HepG2 (cell line): Measurements from ENCODE around the gene SLC22A14. TPM values are rescaled to one million over a fixed set of nuclear protein-coding genes. Genes with fewer than 3 reads are reported as not detected.

Source experiments
- ATAC-seq: fragments of 200-7000 bp; cut with Tn5 transposase; 3 replicates; pipeline ENCODE4 v1.9.1; 2020; ENCODE audit warnings: mild to moderate bottlenecking, moderate library complexity
- BruUV-seq: library from RNA; stranded (reverse); fragments of 400-500 nt; replicated peaks from 2 replicates; lab custom pipeline; 2021; lab: Mats Ljungman, UMichigan
- CTCF ChIA-PET: fragments of 300-600 bp; formaldehyde crosslinking; extraction: SDS; loops from one replicate; lab custom pipeline; 2021; ENCODE audit warnings: low total read pairs, inconsistent platforms, low intra/inter-chr PET ratio; lab: Yijun Ruan, JAX
- POLR2A ChIA-PET: fragments of 350-600 bp; sonication (Branson Sonifier 250); formaldehyde crosslinking; loops from one replicate; lab custom pipeline; 2020; ENCODE audit warnings: antibody characterized with exemption, inconsistent platforms; lab: Yijun Ruan, JAX
- DNase-seq: peaks from one replicate; pipeline ENCODE4 v3.0.0-alpha.2; 2015; ENCODE audit warnings: low spot score
- FAIRE-seq: peaks from 3 replicates; lab custom pipeline; 2011; peaks lifted over from hg19 to GRCh38; lab: Jason Lieb, UNC
- H2AFZ ChIP-seq: one replicate; pipeline ENCODE4 v1.6.1; 2011; ENCODE audit warnings: low read length, inconsistent platforms
- H3K27ac ChIP-seq: fragments of 300-600 bp; 3 replicates; pipeline ENCODE4 v1.8.0; 2011; ENCODE audit warnings: mixed run types, mild to moderate bottlenecking, mixed read lengths, low read length, inconsistent platforms; ENCODE audit not compliant: insufficient read depth; ENCODE audit errors: extremely low read length
- H3K27me3 ChIP-seq, 2 experiments: fragments of 200-600 bp in 1 of 2; 2 replicates in 1 of 2; 3 replicates in 1 of 2; pipeline versions ENCODE4 v1.6.0 to v1.8.0; 2011; ENCODE audit warnings: low read length in 2 of 2, mild to moderate bottlenecking in 2 of 2, moderate library complexity in 2 of 2, inconsistent platforms in 1 of 2; ENCODE audit not compliant: insufficient read depth in 2 of 2, control insufficient read depth in 1 of 2
- H3K36me3 ChIP-seq, 2 experiments: fragments of 200-600 bp in 1 of 2; replicated peaks in 1 of 2; 2 replicates in 1 of 2; 3 replicates in 1 of 2; pipeline versions ENCODE4 v1.5.1 to v1.8.0; 2011; ENCODE audit warnings: low read length in 2 of 2, inconsistent platforms in 1 of 2; ENCODE audit not compliant: insufficient read depth in 2 of 2, control insufficient read depth in 1 of 2
- H3K4me1 ChIP-seq: 2 replicates; pipeline ENCODE4 v1.5.1; 2012; ENCODE audit warnings: low read length, inconsistent platforms; ENCODE audit not compliant: insufficient read depth
- H3K4me2 ChIP-seq: 2 replicates; pipeline ENCODE4 v1.6.0; 2011; ENCODE audit warnings: low read depth, low read length, inconsistent platforms
- H3K4me3 ChIP-seq, 3 experiments: fragments of 200-600 bp in 1 of 3; sonication (generic), shearing (Covaris generic) in 1 of 3; replicated peaks in 1 of 3; 2 replicates each; pipeline ENCODE4 v1.5.1; 2011 to 2016; ENCODE audit warnings: low read length in 3 of 3, inconsistent platforms in 2 of 3, low read depth in 2 of 3, mild to moderate bottlenecking in 2 of 3, control low read depth in 1 of 3, mixed read lengths in 1 of 3; ENCODE audit not compliant: insufficient read depth in 1 of 3
- H3K79me2 ChIP-seq: one replicate; pipeline ENCODE4 v1.6.1; 2011; ENCODE audit warnings: low read length, inconsistent platforms; ENCODE audit not compliant: insufficient read depth
- H3K9ac ChIP-seq: 2 replicates; pipeline ENCODE4 v1.6.0; 2011; ENCODE audit warnings: mild to moderate bottlenecking, low read depth, low read length, inconsistent platforms; ENCODE audit not compliant: insufficient read depth
- H3K9me3 ChIP-seq: 2 replicates; pipeline ENCODE4 v1.5.1; 2012; ENCODE audit warnings: mild to moderate bottlenecking, low read length
- H4K20me1 ChIP-seq: 2 replicates; pipeline ENCODE4 v1.6.0; 2011; ENCODE audit warnings: inconsistent platforms, mild to moderate bottlenecking, low read length, moderate library complexity; ENCODE audit not compliant: insufficient read depth
- AKAP8 ChIP-seq: sonication (generic); formaldehyde crosslinking; IDR thresholded peaks from 2 replicates; pipeline ENCODE4 v1.5.1; 2020; ENCODE audit warnings: mild to moderate bottlenecking, missing genetic modification reagents
- HES4 ChIP-seq: sonication (generic); formaldehyde crosslinking; IDR thresholded peaks from 2 replicates; pipeline ENCODE4 v1.9.0; 2021; ENCODE audit warnings: mild to moderate bottlenecking, missing genetic modification reagents, borderline replicate concordance
- NFE2 ChIP-seq: sonication (generic); formaldehyde crosslinking; IDR thresholded peaks from 2 replicates; pipeline ENCODE4 v1.4.0; 2020; ENCODE audit warnings: missing genetic modification reagents
- NPAS2 ChIP-seq: sonication (generic); formaldehyde crosslinking; IDR thresholded peaks from 2 replicates; pipeline ENCODE4 v1.8.0; 2022; ENCODE audit warnings: mild to moderate bottlenecking, missing genetic modification reagents, borderline replicate concordance
- RBM39 ChIP-seq: fragments of 200-400 bp; formaldehyde crosslinking; IDR thresholded peaks from one replicate; pipeline ENCODE4 v1.6.1; 2018; ENCODE audit warnings: antibody characterized with exemption, mild to moderate bottlenecking, low read depth, low read length; ENCODE audit not compliant: poor library complexity, severe bottlenecking
- SYNCRIP ChIP-seq: fragments of 200-400 bp; formaldehyde crosslinking; IDR thresholded peaks from 2 replicates; pipeline ENCODE4 v1.6.1; 2018; ENCODE audit warnings: mild to moderate bottlenecking, low read depth, low read length; ENCODE audit not compliant: insufficient read depth
- TAF15 ChIP-seq: fragments of 200-400 bp; formaldehyde crosslinking; IDR thresholded peaks from one replicate; pipeline ENCODE4 v1.6.1; 2018; ENCODE audit warnings: mild to moderate bottlenecking, low read depth, low read length; ENCODE audit not compliant: poor library complexity, severe bottlenecking
- TERF1 ChIP-seq: sonication (generic); formaldehyde crosslinking; IDR thresholded peaks from 2 replicates; pipeline ENCODE4 v1.8.0; 2022; ENCODE audit warnings: mild to moderate bottlenecking, missing genetic modification reagents, moderate library complexity
- ZBTB34 ChIP-seq: sonication (generic); formaldehyde crosslinking; IDR thresholded peaks from 2 replicates; pipeline ENCODE4 v1.8.0; 2022; ENCODE audit warnings: mild to moderate bottlenecking, missing genetic modification reagents
- ZNF121 ChIP-seq: sonication (generic); formaldehyde crosslinking; IDR thresholded peaks from 2 replicates; pipeline ENCODE4 v1.5.0; 2020; ENCODE audit warnings: mild to moderate bottlenecking, missing genetic modification reagents
- ZNF256 ChIP-seq: sonication (generic); formaldehyde crosslinking; conservative IDR thresholded peaks from 2 replicates; pipeline ENCODE4 v1.4.0; 2020; ENCODE audit warnings: missing genetic modification reagents
- ZNF7 ChIP-seq: IDR thresholded peaks from 2 replicates; pipeline ENCODE4 v1.6.1; 2016; ENCODE audit warnings: missing biosample characterization, missing genetic modification reagents
- ZNF704 ChIP-seq: sonication (generic); formaldehyde crosslinking; IDR thresholded peaks from 2 replicates; pipeline ENCODE4 v1.8.1; 2023; ENCODE audit warnings: mild to moderate bottlenecking, inconsistent platforms, moderate library complexity, missing genetic modification reagents, borderline replicate concordance
- WGBS: methylation state at CpG from one replicate; pipeline ENCODE4 v1.1.6; 2017; ENCODE audit warnings: low lambda C conversion rate; 5-methylcytosine and 5-hydroxymethylcytosine counted together
- in situ Hi-C: cut with HindIII; loops from 2 replicates; pipeline ENCODE4 v1.10.0; 2017; ENCODE audit warnings: low pct_unique_long_range_greater_than_20kb; ENCODE audit not compliant: extremely low pct_ligation_motif_present
- intact Hi-C: fragments of 100-400 bp; cut with micrococcal nuclease; formaldehyde crosslinking; loops from one replicate; pipeline ENCODE4 v1.10.0; 2022; ENCODE audit not compliant: unreplicated experiment
- polyA plus RNA-seq, 8 experiments: library from polyadenylated mRNA; depleted of rRNA in 3 of 8; stranded (reverse) in 7 of 8; unstranded in 1 of 8; fragments of >200 nt; fragmentation: Illumina TruSeq in 4 of 8; extraction: Trizol in 4 of 8; gene quantifications; 2 replicates each; pipeline versions ENCODE4 v1.2.1 to v1.2.3, GENCODE V29; 2011 to 2016; ENCODE audit warnings: low read depth in 4 of 8, missing spikeins in 1 of 8, mixed read lengths in 1 of 8; ENCODE audit not compliant: insufficient read depth in 1 of 8
- total RNA-seq, 5 experiments: library from RNA; depleted of rRNA; stranded (reverse); fragments of >200 nt; fragmentation: Illumina TruSeq; extraction: Trizol; gene quantifications; 2 replicates each; pipeline ENCODE4 v1.2.3, GENCODE V29; 2016; ENCODE audit warnings: low read depth in 1 of 5
- TF ChIP-seq, protein P1 (sequence below): sonication (generic); formaldehyde crosslinking; IDR thresholded peaks from 2 replicates; pipeline ENCODE4 v1.4.0; 2020; ENCODE audit warnings: mild to moderate bottlenecking, missing genetic modification reagents
- TF ChIP-seq, protein P2 (sequence below): sonication (generic); formaldehyde crosslinking; IDR thresholded peaks from 2 replicates; pipeline ENCODE4 v1.4.0; 2020; ENCODE audit warnings: low read depth, missing genetic modification reagents

The SLC22A14 gene
- total and polyA plus RNA-seq, 2 of the 13 experiments (the other 11 are each of a cell fraction or from before 2014, with no cell fraction given): 0.03 TPM; not detected in 1

GRCh38 chr3:38331257-38332022, 49.3 kb downstream of the SLC22A14 start:
- H3K9me3 ChIP-seq: no peaks in the 10 kb centered on the region
- peaks cover 12% of the 10 kb centered on the region for H3K4me1 ChIP-seq
- no peaks in the 10 kb centered on the region for H4K20me1 ChIP-seq
- no peaks in the 10 kb centered on the region for H3K79me2 ChIP-seq
- DNase-seq (no peak), ATAC-seq (peak; percentile 26; the same call in 1 of the 3 replicates), FAIRE-seq (no peak)
- H3K36me3 ChIP-seq: no peaks in the 10 kb centered on the region
- WGBS: under 1% methylated on average over 4 of the region's 4 CpGs
- H3K27me3 ChIP-seq: peaks cover 0 to 11% of the 10 kb centered on the region in 2 experiments; a peak in 3 of 5 replicates
- no peak overlapping the region for H3K4me3 ChIP-seq
- no peak overlapping the region for H3K4me2 ChIP-seq
- POLR2A ChIA-PET: interaction anchor here (0.7 kb wide), 1 partner anchor 35 kb away, joined by 3 read pairs; no protein-coding TSS in a partner anchor
- CTCF ChIA-PET: no interaction called here
- no TSS peak for BruUV-seq
- H2AFZ ChIP-seq: no peak overlapping the region
- no peak overlapping the region for H3K9ac ChIP-seq
- in situ Hi-C loops: no loop called here
- no peak overlapping the region for H3K27ac ChIP-seq
- intact Hi-C loops: no loop called here
- TF ChIP-seq ZNF7 (CRISPR knock-in tag): no peak
- no peak for TF ChIP-seq TERF1
- TF ChIP-seq NPAS2 (CRISPR knock-in tag): no peak
- no peak for TF ChIP-seq AKAP8 (CRISPR knock-in tag)
- no peak for TF ChIP-seq RBM39
- no peak for TF ChIP-seq SYNCRIP
- TF ChIP-seq TAF15: no peak
- TF ChIP-seq, protein P1, sequence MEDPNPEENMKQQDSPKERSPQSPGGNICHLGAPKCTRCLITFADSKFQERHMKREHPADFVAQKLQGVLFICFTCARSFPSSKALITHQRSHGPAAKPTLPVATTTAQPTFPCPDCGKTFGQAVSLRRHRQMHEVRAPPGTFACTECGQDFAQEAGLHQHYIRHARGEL (CRISPR knock-in tag): no peak
- TF ChIP-seq, protein P2, sequence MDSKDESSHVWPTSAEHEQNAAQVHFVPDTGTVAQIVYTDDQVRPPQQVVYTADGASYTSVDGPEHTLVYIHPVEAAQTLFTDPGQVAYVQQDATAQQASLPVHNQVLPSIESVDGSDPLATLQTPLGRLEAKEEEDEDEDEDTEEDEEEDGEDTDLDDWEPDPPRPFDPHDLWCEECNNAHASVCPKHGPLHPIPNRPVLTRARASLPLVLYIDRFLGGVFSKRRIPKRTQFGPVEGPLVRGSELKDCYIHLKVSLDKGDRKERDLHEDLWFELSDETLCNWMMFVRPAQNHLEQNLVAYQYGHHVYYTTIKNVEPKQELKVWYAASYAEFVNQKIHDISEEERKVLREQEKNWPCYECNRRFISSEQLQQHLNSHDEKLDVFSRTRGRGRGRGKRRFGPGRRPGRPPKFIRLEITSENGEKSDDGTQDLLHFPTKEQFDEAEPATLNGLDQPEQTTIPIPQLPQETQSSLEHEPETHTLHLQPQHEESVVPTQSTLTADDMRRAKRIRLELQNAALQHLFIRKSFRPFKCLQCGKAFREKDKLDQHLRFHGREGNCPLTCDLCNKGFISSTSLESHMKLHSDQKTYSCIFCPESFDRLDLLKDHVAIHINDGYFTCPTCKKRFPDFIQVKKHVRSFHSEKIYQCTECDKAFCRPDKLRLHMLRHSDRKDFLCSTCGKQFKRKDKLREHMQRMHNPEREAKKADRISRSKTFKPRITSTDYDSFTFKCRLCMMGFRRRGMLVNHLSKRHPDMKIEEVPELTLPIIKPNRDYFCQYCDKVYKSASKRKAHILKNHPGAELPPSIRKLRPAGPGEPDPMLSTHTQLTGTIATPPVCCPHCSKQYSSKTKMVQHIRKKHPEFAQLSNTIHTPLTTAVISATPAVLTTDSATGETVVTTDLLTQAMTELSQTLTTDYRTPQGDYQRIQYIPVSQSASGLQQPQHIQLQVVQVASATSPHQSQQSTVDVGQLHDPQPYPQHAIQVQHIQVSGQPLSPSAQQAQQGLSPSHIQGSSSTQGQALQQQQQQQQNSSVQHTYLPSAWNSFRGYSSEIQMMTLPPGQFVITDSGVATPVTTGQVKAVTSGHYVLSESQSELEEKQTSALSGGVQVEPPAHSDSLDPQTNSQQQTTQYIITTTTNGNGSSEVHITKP (CRISPR knock-in tag): no peak
- no peak for TF ChIP-seq NFE2 (CRISPR knock-in tag)
- no peak for TF ChIP-seq ZNF704 (CRISPR knock-in tag)
- no peak for TF ChIP-seq ZBTB34 (CRISPR knock-in tag)
- TF ChIP-seq HES4: no peak
- no peak for TF ChIP-seq ZNF256 (CRISPR knock-in tag)
- peak; percentile 89 for TF ChIP-seq ZNF121 (CRISPR knock-in tag)
